Measurements from ENCODE around the gene PRSS2.

PRSS2 gene

DNA sequence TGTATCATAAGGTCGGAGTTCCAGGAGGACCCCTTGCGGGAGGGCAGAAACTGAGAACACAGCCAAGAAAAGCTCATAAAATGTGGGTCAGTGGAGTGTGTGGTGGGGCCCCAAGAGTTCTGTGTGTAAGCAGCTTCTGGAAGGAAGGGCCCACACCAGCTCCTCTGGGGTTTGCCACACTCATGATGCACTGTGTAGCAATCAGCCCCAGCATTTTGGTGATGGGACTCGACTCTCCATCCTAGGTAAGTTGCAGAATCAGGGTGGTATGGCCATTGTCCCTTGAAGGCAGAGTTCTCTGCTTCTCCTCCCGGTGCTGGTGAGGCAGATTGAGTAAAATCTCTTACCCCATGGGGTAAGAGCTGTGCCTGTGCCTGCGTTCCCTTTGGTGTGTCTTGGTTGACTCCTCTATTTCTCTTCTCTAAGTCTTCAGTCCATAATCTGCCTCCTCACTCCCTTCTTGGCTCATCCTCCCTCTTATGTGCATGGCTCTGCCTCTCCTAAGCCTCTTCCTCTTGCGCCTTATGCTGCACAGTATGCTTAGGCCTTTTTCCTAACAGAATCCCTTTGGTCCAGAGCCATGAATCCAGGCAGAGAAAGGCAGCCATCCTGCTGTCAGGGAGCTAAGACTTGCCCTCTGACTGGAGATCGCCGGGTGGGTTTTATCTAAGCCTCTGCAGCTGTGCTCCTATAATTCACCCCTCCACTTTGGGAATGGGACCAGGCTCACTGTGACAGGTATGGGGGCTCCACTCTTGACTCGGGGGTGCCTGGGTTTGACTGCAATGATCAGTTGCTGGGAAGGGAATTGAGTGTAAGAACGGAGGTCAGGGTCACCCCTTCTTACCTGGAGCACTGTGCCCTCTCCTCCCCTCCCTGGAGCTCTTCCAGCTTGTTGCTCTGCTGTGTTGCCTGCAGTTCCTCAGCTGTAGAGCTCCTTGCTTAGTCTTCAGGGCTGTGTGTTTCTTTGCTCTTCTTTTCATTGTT lies 17.8 kb downstream of the PRSS2 start:
- TF ChIP-seq POLR2AphosphoS5 (IDR thresholded peaks at IDR 0.05; ENCODE audit: borderline replicate concordance, low read depth, low read length) (no peak), EZH2 (IDR thresholded peaks at IDR 0.05) (no peak), FOXP2 (optimal IDR thresholded peaks at IDR 0.05; ENCODE audit: control extremely low read depth, extremely low read length, insufficient read depth) (no peak)
- Histone ChIP-seq H3K4me3 (no peak overlapping the region), H3K9me3 (ENCODE audit: low read depth, low read length) (no peaks in the 10 kb centered on the region), H3K9ac (ENCODE audit: insufficient read length) (no peak overlapping the region), H3K36me3 (ENCODE audit: insufficient read depth, low read length) (no peaks in the 10 kb centered on the region), H3K27ac (no peak overlapping the region)
- no peak for DNase-seq (ENCODE audit: low read depth, low spot score)

DNA sequence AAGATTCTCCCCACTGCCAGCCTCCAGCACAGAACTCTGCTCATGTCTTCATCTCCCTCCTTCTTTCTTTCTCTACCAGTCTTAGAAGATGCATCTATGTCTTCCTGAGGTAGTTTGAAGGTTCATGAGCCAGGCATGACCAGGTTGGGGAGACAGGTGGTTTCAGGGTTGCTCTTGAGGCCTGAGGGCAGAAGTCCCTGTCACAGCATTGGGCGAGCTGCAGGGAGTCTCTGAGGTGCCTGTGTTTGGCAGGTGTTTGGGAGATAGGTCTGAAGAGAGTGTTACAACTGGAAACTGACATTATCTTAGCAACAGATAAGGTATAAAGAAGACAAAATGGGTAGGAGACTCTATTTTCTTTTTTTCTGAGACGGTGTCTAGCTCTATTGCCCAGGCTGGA lies 18.7 kb downstream of the PRSS2 start:
- H3K27ac ChIP-seq = no peak overlapping the region
- no peaks in the 10 kb centered on the region for H3K36me3 ChIP-seq (ENCODE audit: insufficient read depth, low read length)
- H3K9ac ChIP-seq (ENCODE audit: insufficient read length) = no peak overlapping the region
- no peaks in the 10 kb centered on the region for H3K9me3 ChIP-seq (ENCODE audit: low read depth, low read length)
- no peak for DNase-seq (ENCODE audit: low read depth, low spot score)
- TF ChIP-seq EZH2 (IDR thresholded peaks at IDR 0.05) = no peak
- TF ChIP-seq FOXP2 (optimal IDR thresholded peaks at IDR 0.05; ENCODE audit: control extremely low read depth, extremely low read length, insufficient read depth) = no peak
- TF ChIP-seq POLR2AphosphoS5 (IDR thresholded peaks at IDR 0.05; ENCODE audit: borderline replicate concordance, low read depth, low read length) = no peak
- H3K4me3 ChIP-seq = no peak overlapping the region

GRCh38 chr7:142790056-142790455 lies 19.3 kb downstream of the PRSS2 start:
- H3K36me3 ChIP-seq (ENCODE audit: insufficient read depth, low read length) = no peaks in the 10 kb centered on the region
- no peak overlapping the region for H3K9ac ChIP-seq (ENCODE audit: insufficient read length)
- H3K9me3 ChIP-seq (ENCODE audit: low read depth, low read length) = no peaks in the 10 kb centered on the region
- no peak for DNase-seq (ENCODE audit: low read depth, low spot score)
- no peak overlapping the region for H3K4me3 ChIP-seq
- TF ChIP-seq FOXP2 (optimal IDR thresholded peaks at IDR 0.05; ENCODE audit: control extremely low read depth, extremely low read length, insufficient read depth) = no peak
- no peak for TF ChIP-seq EZH2 (IDR thresholded peaks at IDR 0.05)
- no peak for TF ChIP-seq POLR2AphosphoS5 (IDR thresholded peaks at IDR 0.05; ENCODE audit: borderline replicate concordance, low read depth, low read length)
- no peak overlapping the region for H3K27ac ChIP-seq

DNA sequence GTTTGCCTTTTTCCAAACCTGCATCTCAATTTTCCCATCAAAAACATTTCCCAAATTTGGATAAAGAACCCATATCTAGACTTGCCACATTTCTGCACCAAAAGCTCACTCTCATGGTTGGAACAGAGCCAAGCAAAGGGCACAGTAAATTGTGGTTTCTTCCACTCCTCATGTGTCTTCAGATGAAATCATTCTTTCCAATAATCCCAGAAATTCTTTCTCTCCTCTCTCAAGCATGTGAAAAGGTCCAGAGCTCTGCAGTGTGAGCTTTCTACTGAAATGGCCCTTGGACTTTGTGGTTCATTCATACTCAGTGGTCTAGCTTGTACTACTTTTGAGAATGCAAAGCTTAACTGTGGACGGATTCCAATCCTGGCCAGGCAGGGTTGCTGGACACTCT lies 19.8 kb downstream of the PRSS2 start:
- no peak for DNase-seq (ENCODE audit: low read depth, low spot score)
- no peaks in the 10 kb centered on the region for H3K9me3 ChIP-seq (ENCODE audit: low read depth, low read length)
- H3K36me3 ChIP-seq (ENCODE audit: insufficient read depth, low read length) = no peaks in the 10 kb centered on the region
- TF ChIP-seq POLR2AphosphoS5 (IDR thresholded peaks at IDR 0.05; ENCODE audit: borderline replicate concordance, low read depth, low read length) (no peak), FOXP2 (optimal IDR thresholded peaks at IDR 0.05; ENCODE audit: control extremely low read depth, extremely low read length, insufficient read depth) (no peak), EZH2 (IDR thresholded peaks at IDR 0.05) (no peak)
- H3K9ac ChIP-seq (ENCODE audit: insufficient read length) = no peak overlapping the region
- no peak overlapping the region for H3K4me3 ChIP-seq
- no peak overlapping the region for H3K27ac ChIP-seq

DNA sequence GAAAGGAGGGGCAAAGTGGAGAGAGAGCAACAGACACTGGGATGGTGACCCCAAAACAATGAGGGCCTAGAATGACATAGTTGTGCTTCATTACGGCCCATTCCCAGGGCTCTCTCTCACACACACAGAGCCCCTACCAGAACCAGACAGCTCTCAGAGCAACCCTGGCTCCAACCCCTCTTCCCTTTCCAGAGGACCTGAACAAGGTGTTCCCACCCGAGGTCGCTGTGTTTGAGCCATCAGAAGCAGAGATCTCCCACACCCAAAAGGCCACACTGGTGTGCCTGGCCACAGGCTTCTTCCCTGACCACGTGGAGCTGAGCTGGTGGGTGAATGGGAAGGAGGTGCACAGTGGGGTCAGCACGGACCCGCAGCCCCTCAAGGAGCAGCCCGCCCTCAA lies 20.7 kb downstream of the PRSS2 start:
- DNase-seq (ENCODE audit: low read depth, low spot score) = no peak
- H3K36me3 ChIP-seq (ENCODE audit: insufficient read depth, low read length) = no peaks in the 10 kb centered on the region
- H3K9ac ChIP-seq (ENCODE audit: insufficient read length) = no peak overlapping the region
- H3K27ac ChIP-seq = no peak overlapping the region
- H3K9me3 ChIP-seq (ENCODE audit: low read depth, low read length) = no peaks in the 10 kb centered on the region
- no peak for TF ChIP-seq FOXP2 (optimal IDR thresholded peaks at IDR 0.05; ENCODE audit: control extremely low read depth, extremely low read length, insufficient read depth)
- TF ChIP-seq POLR2AphosphoS5 (IDR thresholded peaks at IDR 0.05; ENCODE audit: borderline replicate concordance, low read depth, low read length) = no peak
- no peak overlapping the region for H3K4me3 ChIP-seq

DNA sequence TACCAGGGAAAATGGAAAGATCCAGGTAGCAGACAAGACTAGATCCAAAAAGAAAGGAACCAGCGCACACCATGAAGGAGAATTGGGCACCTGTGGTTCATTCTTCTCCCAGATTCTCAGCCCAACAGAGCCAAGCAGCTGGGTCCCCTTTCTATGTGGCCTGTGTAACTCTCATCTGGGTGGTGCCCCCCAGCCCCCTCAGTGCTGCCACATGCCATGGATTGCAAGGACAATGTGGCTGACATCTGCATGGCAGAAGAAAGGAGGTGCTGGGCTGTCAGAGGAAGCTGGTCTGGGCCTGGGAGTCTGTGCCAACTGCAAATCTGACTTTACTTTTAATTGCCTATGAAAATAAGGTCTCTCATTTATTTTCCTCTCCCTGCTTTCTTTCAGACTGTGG lies 21.4 kb downstream of the PRSS2 start:
- no peak for DNase-seq (ENCODE audit: low read depth, low spot score)
- H3K9ac ChIP-seq (ENCODE audit: insufficient read length) = no peak overlapping the region
- H3K4me3 ChIP-seq = no peak overlapping the region
- no peak overlapping the region for H3K27ac ChIP-seq
- H3K36me3 ChIP-seq (ENCODE audit: insufficient read depth, low read length) = no peaks in the 10 kb centered on the region
- TF ChIP-seq POLR2AphosphoS5 (IDR thresholded peaks at IDR 0.05; ENCODE audit: borderline replicate concordance, low read depth, low read length) (no peak), FOXP2 (optimal IDR thresholded peaks at IDR 0.05; ENCODE audit: control extremely low read depth, extremely low read length, insufficient read depth) (no peak), EZH2 (IDR thresholded peaks at IDR 0.05) (no peak)
- H3K9me3 ChIP-seq (ENCODE audit: low read depth, low read length) = no peaks in the 10 kb centered on the region

DNA sequence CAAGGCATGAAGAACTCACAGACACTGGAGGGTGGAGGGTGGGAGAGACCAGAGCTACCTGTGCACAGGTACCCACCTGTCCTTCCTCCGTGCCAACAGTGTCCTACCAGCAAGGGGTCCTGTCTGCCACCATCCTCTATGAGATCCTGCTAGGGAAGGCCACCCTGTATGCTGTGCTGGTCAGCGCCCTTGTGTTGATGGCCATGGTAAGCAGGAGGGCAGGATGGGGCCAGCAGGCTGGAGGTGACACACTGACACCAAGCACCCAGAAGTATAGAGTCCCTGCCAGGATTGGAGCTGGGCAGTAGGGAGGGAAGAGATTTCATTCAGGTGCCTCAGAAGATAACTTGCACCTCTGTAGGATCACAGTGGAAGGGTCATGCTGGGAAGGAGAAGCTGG lies 21.8 kb downstream of the PRSS2 start:
- no peak for DNase-seq (ENCODE audit: low read depth, low spot score)
- Histone ChIP-seq H3K36me3 (ENCODE audit: insufficient read depth, low read length) (no peaks in the 10 kb centered on the region), H3K9me3 (ENCODE audit: low read depth, low read length) (no peaks in the 10 kb centered on the region), H3K9ac (ENCODE audit: insufficient read length) (no peak overlapping the region), H3K4me3 (no peak overlapping the region), H3K27ac (no peak overlapping the region)
- TF ChIP-seq EZH2 (IDR thresholded peaks at IDR 0.05) (no peak), POLR2AphosphoS5 (IDR thresholded peaks at IDR 0.05; ENCODE audit: borderline replicate concordance, low read depth, low read length) (no peak), FOXP2 (optimal IDR thresholded peaks at IDR 0.05; ENCODE audit: control extremely low read depth, extremely low read length, insufficient read depth) (no peak)

DNA sequence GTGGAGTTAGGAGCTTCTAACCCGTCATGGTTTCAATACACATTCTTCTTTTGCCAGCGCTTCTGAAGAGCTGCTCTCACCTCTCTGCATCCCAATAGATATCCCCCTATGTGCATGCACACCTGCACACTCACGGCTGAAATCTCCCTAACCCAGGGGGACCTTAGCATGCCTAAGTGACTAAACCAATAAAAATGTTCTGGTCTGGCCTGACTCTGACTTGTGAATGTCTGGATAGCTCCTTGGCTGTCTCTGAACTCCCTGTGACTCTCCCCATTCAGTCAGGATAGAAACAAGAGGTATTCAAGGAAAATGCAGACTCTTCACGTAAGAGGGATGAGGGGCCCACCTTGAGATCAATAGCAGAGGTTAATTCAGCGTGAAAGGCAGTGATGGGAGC lies 22.4 kb downstream of the PRSS2 start:
- no peak overlapping the region for H3K4me3 ChIP-seq
- no peak for TF ChIP-seq POLR2AphosphoS5 (IDR thresholded peaks at IDR 0.05; ENCODE audit: borderline replicate concordance, low read depth, low read length)
- no peak for TF ChIP-seq FOXP2 (optimal IDR thresholded peaks at IDR 0.05; ENCODE audit: control extremely low read depth, extremely low read length, insufficient read depth)
- TF ChIP-seq EZH2 (IDR thresholded peaks at IDR 0.05) = no peak
- H3K36me3 ChIP-seq (ENCODE audit: insufficient read depth, low read length) = no peaks in the 10 kb centered on the region
- no peak overlapping the region for H3K27ac ChIP-seq
- no peak for DNase-seq (ENCODE audit: low read depth, low spot score)
- no peaks in the 10 kb centered on the region for H3K9me3 ChIP-seq (ENCODE audit: low read depth, low read length)
- H3K9ac ChIP-seq (ENCODE audit: insufficient read length) = no peak overlapping the region
